Activated CD4-positive, alpha-beta T cell treated with anti-CD3 and anti-CD28 coated beads, Interleukin-2, amount 50 U/mL, for 24 hours (primary cell): ENCODE data around the gene VEZT.
"Not testable (repeated sequence)": the region's sequence is repeated elsewhere in the genome, so short reads cannot be mapped to it uniquely, and the experiment has no call there.

ENCODE experiments used
- DNase-seq, 2 donors: peaks; one replicate each; pipeline ENCODE4 v3.0.0-alpha.2; 2020; ENCODE audit warnings: low read depth in 1 of 2, low spot score in 1 of 2

VEZT gene

DNA sequence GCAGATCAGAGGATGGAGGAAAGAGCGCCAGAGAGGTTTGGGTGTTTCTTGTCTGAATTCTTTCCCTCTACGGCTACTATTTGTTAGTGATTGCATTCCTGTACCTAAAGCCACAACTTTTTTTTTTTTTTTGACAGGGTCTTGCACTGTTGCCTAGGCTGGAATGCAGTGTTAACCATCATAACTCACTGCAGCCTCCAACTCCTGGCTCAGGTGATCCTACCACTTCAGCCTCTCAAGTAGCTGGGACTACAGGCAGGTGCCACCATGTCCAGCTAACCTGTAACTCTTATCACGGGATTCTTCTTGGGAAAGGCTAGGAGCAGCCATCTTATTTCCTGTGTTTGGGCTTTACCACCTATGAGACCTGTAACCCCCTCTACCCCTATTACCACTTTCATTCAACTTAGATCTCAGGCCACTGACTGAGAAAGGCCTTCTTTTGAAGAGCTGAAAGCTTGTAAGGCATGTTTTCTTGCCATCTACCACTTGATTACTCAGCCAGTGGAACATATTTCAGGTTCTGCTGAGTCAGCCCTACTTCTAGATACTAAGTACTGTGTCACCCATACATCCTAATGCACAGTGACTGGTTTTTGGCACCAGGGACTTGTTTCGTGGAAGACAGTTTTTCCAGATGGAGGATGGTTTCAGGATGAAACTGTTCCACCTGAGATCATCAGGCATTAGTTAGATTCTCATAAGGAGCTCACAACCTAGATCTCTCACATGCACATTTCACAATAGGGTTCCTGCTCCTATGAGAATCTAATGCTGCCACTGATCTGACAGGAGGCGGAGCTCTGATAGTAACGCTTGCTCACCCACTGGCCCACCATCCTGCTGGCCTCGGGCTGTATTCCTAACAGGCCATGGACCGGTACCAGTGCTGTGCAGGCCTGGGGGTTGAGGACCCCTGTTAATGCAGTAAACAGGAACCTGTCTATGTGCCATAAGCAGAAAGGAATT, 6.9 kb downstream of the VEZT start:
- peak in 1 of 2 donors; percentile 7 for DNase-seq

- DNase-seq, result no peak
Observed at GRCh38 chr12:95225645-95226212, 8.1 kb downstream of the VEZT start.

DNA sequence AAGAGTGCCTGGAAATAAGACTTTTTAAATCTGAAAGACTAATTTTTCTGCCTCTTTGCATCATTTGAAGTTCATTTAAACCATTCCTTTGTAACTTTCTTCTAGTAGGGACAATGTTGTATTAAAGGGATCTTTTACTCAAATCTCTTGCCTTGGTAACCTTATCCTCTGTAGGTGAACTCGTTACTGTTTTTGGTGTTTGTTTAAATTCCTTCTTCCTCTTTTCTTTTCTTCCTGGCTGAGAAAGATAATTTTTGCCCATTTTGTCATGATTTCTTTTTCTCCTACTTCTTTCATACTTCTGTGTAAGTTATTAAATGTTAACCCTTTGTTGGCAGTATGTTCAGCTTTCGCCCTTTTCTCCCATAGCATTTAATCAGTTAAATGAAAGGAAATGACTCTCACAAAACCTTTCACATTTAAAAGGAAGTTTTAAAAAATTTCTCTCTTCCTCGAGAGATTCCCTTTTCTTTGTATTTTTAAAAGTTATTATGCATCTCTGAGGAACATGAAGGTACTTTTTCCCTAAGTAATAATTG, 10.3 kb downstream of the VEZT start:
- DNase-seq, result no peak

- DNase-seq, result no peak
Observed at GRCh38 chr12:95228617-95229016, 11.0 kb downstream of the VEZT start.

- no peak for DNase-seq
Observed at GRCh38 chr12:95229636-95230035, 12.0 kb downstream of the VEZT start.

DNA sequence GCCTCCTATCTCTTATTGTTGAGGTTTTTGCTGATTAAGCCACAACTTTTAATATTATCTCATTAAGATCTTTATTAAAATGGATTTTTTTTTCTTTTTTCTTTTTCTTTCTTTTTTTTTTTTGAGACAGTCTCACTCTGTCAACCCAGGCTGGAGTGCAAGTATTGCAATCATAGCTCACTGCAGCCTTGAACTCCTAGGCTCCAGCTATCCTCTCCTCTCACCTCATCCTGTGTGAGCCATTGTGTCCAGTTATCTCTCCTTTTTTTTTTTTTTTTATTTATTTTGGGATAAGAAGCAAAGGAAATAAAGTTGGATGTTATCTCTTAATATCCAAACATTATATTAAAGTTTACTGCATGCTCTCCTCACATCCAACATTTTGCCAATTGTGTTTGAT, 12.7 kb downstream of the VEZT start:
- DNase-seq, result no peak

DNA sequence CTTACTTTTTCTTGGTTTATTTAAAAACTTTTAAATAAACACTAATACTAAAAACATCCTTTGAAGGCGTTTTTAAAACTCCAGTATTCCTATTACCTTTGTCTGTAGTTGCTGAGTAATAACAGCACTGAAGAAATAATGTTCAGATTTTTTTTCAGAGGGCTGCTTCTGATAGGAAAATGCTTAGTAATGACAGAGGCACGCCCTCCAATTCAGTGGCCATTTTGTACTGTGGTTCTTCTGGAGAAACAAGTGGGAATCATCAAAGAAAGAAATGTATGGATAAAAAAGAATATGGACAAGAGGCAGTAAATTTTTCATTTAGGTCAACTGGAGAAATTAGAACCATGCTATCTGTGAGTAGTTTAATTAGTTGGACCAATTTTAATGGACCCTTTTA, 13.6 kb downstream of the VEZT start:
- DNase-seq, result no peak

DNA sequence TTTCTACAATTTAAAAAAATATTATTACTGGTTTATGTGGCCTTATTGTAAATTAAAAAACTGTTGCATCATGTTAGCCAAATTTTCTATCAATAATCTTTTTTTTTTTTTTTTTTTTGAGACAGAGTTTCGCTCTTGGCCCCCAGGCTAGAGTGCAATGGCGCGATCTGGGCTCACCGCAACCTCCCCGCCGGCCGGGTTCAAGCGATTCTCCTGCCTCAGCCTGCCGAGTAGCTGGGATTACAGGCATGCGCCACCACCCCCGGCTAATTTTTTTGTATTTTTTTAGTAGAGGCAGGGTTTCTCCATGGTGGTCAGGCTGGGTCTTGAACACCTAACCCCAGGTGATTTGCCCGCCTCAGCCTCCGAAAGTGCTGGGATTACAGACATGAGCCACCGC, 16.6 kb downstream of the VEZT start:
- DNase-seq, result not testable (repeated sequence)

- DNase-seq, result not testable (repeated sequence)
Observed at GRCh38 chr12:95235621-95236020, 18.0 kb downstream of the VEZT start.

DNA sequence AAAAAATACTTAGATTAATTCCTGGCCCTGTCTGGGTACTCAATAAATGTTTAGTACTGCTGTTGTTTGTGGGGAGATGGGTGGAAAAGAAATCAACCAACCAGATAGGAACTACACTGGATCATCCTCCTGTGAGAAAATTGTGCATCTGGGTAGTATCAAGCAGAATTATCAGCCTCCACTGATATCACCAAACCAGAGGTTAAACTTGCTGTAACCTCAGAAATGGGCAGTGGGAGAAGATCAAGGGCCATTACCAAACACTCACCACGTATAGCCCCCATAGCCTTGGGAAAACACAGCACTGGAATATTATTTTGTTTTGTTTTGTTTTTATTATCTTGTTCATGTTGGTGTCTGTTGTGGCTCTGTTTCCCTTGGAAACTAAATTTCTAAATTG, 19.7 kb downstream of the VEZT start:
- no peak for DNase-seq

GRCh38 chr12:95238150-95238549, 20.5 kb downstream of the VEZT start:
- no peak for DNase-seq

DNA sequence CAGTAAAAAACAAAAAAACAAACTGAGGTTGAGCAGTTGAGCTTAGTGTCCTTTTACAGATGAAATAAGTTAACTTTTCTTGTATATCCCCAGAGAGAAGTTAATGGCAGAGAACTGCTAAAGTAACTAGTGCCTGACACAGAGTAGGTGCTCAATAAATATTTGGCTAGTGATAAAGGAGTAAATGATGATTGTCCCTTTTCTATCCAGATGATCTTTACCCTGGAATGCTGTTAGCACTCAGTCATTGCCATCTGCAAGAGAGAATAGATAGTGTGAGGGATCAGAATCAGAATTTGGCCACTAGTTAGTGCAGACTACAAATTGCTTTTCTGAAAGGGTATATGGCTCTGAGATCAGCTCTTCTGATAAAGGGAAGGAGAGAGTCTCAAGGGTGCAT, 21.6 kb downstream of the VEZT start:
- DNase-seq, result no peak

GRCh38 chr12:95239835-95240234, 22.2 kb downstream of the VEZT start:
- not testable (repeated sequence) for DNase-seq

- DNase-seq, result no peak
Observed at GRCh38 chr12:95240556-95240955, 22.9 kb downstream of the VEZT start.

DNA sequence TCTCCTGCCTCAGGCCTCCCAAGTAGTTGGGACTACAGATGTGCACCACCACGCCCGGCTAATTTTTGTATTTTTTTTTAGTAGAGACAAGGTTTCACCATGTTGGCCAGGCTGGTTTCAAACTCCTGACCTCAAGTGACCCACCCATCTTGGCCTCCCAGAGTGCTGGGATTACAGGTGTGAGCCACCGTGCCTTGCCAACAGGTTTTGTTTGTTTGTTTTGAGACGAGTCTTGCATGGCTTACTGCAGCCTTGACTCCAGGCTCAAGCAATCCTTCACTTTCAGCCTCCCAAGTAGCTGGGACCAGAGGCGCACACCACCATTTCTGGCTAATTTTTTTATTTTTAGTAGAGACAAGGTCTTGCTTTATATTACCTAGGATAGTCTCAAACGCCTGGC, 23.5 kb downstream of the VEZT start:
- not testable (repeated sequence) for DNase-seq

- no peak for DNase-seq
Observed at GRCh38 chr12:95241761-95242506, 24.3 kb downstream of the VEZT start.

DNA sequence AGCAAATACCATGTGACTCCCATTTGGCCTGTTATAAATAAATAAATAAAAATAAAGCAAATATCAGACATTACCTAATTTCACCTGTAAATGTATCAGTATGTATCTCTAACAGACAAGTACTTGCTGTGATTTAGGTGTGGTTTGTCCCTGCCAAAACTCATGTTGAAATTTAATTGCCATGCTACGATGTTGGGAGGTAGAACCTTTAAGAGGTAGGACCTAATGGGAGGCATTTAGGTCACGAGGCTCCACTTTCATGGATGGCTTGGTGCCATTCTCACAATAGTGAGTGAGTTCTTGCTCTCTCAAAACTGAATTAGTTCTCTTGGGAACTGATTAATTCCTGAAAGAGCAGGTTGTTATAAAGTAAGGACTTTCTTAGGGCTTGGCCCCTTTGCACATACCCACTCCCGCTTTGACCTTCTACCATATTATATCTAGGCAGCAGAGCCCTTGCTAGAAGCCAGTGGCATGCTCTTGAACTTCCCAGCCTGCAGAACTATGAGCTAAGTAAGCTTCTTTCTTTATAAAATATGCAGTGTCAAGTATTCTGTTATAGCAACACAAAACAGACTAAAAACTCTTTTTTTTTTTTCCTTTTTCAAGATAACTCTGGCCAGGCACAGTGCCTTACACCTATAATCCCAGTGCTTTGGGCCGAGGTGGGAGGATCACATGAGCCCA, 26.0 kb downstream of the VEZT start:
- no peak for DNase-seq

- DNase-seq, result no peak
Observed at GRCh38 chr12:95244350-95244749, 26.7 kb downstream of the VEZT start.

DNA sequence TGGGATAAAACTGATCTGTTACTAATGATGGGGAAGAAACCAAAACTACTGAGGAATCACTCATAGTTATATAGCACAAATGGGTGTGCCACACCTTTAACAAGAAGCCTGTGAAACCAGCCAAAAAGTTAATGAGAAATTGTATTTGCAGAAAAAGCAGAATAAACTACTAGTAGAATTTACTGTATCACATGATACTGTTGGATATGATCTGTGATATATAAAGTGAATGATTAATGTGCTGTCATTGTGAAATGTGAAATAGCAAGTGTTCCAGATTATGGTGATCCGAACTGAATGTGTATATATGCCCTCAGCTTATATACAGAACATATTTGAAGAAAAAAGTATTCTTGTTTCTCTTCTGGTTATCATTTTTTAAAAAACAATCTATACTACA, 30.5 kb downstream of the VEZT start:
- DNase-seq, result no peak

- DNase-seq, result no peak
Observed at GRCh38 chr12:95248604-95249360, 31.2 kb downstream of the VEZT start.
